Loucy (cell line): ENCODE data around the gene MYO5B.

Experiments
- H2AFZ ChIP-seq: fragments of 200-600 bp; sonication (generic); 2 replicates; pipeline ENCODE4 v1.6.0; 2016; ENCODE audit warnings: antibody characterized with exemption, mild to moderate bottlenecking, low read length, moderate library complexity
- H3F3A ChIP-seq: fragments of 200-600 bp; 2 replicates; pipeline ENCODE4 v1.6.0; 2016; ENCODE audit warnings: antibody characterized with exemption, low read depth, mild to moderate bottlenecking
- H3K27me3 ChIP-seq: fragments of 200-600 bp; sonication (generic); 2 replicates; pipeline ENCODE4 v1.6.1; 2014; ENCODE audit warnings: low read length, mild to moderate bottlenecking; ENCODE audit not compliant: insufficient read depth, poor library complexity, severe bottlenecking
- H3K36me3 ChIP-seq: fragments of 200-600 bp; sonication (generic); 2 replicates; pipeline ENCODE4 v1.6.1; 2016; ENCODE audit warnings: low read length; ENCODE audit not compliant: insufficient read depth
- H3K4me1 ChIP-seq: fragments of 200-600 bp; sonication (generic); 2 replicates; pipeline ENCODE4 v1.5.1; 2014; ENCODE audit warnings: low read length, mild to moderate bottlenecking; ENCODE audit not compliant: insufficient read depth, poor library complexity, severe bottlenecking
- H3K4me2 ChIP-seq: fragments of 200-600 bp; sonication (generic); 2 replicates; pipeline ENCODE4 v1.6.0; 2014; ENCODE audit warnings: antibody characterized with exemption, low read length, low read depth, mild to moderate bottlenecking; ENCODE audit not compliant: poor library complexity, severe bottlenecking
- H3K4me3 ChIP-seq: fragments of 200-600 bp; sonication (generic); 2 replicates; pipeline ENCODE4 v1.5.1; 2014; ENCODE audit warnings: low read length, mild to moderate bottlenecking, mixed read lengths; ENCODE audit not compliant: poor library complexity, severe bottlenecking
- H3K79me2 ChIP-seq: fragments of 200-600 bp; sonication (generic); 2 replicates; pipeline ENCODE4 v1.6.1; 2014; ENCODE audit warnings: low read length; ENCODE audit not compliant: insufficient read depth
- H3K9ac ChIP-seq: fragments of 200-600 bp; sonication (generic); 2 replicates; pipeline ENCODE4 v1.6.0; 2014; ENCODE audit warnings: mild to moderate bottlenecking, low read depth, low read length, moderate library complexity; ENCODE audit not compliant: poor library complexity, severe bottlenecking
- H3K9me2 ChIP-seq: fragments of 200-600 bp; sonication (generic); replicated peaks from 2 replicates; pipeline ENCODE4 v1.6.1; 2016; ENCODE audit warnings: low read depth, low read length, mixed read lengths
- H3K9me3 ChIP-seq: fragments of 200-600 bp; sonication (generic); 2 replicates; pipeline ENCODE4 v1.6.1; 2014; ENCODE audit warnings: mild to moderate bottlenecking, antibody characterized with exemption, low read length, low read depth; ENCODE audit not compliant: insufficient read depth
- H4K20me1 ChIP-seq: fragments of 200-600 bp; sonication (generic); 2 replicates; pipeline ENCODE4 v1.6.0; 2014; ENCODE audit warnings: antibody characterized with exemption, low read length, mild to moderate bottlenecking; ENCODE audit not compliant: insufficient read depth, poor library complexity, severe bottlenecking
- EZH2phosphoT487 ChIP-seq: fragments of 200-600 bp; IDR thresholded peaks from 2 replicates; pipeline ENCODE4 v1.6.1; 2018; ENCODE audit warnings: antibody characterized with exemption, mild to moderate bottlenecking, moderate library complexity, borderline replicate concordance
- TF ChIP-seq, protein P1 (sequence below): fragments of 200-600 bp; sonication (generic); conservative IDR thresholded peaks from 2 replicates; pipeline ENCODE4 v1.5.1; 2014; ENCODE audit warnings: mild to moderate bottlenecking, antibody characterized with exemption, low read length

Gene MYO5B

GRCh38 chr18:49866680-49867079, 328.3 kb downstream of the MYO5B start:
- Histone ChIP-seq H3K4me2 (no peak overlapping the region), H3F3A (no peaks in the 10 kb centered on the region), H3K36me3 (no peaks in the 10 kb centered on the region), H3K9me3 (no peaks in the 10 kb centered on the region), H3K9ac (no peak overlapping the region), H3K79me2 (no peaks in the 10 kb centered on the region), H3K27me3 (no peaks in the 10 kb centered on the region), H3K4me3 (no peak overlapping the region), H3K9me2 (no peaks in the 10 kb centered on the region), H2AFZ (no peak overlapping the region), H3K4me1 (no peaks in the 10 kb centered on the region), H4K20me1 (no peaks in the 10 kb centered on the region)
- TF ChIP-seq, protein P1, sequence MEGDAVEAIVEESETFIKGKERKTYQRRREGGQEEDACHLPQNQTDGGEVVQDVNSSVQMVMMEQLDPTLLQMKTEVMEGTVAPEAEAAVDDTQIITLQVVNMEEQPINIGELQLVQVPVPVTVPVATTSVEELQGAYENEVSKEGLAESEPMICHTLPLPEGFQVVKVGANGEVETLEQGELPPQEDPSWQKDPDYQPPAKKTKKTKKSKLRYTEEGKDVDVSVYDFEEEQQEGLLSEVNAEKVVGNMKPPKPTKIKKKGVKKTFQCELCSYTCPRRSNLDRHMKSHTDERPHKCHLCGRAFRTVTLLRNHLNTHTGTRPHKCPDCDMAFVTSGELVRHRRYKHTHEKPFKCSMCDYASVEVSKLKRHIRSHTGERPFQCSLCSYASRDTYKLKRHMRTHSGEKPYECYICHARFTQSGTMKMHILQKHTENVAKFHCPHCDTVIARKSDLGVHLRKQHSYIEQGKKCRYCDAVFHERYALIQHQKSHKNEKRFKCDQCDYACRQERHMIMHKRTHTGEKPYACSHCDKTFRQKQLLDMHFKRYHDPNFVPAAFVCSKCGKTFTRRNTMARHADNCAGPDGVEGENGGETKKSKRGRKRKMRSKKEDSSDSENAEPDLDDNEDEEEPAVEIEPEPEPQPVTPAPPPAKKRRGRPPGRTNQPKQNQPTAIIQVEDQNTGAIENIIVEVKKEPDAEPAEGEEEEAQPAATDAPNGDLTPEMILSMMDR = no peak
- TF ChIP-seq EZH2phosphoT487 = no peak

DNA sequence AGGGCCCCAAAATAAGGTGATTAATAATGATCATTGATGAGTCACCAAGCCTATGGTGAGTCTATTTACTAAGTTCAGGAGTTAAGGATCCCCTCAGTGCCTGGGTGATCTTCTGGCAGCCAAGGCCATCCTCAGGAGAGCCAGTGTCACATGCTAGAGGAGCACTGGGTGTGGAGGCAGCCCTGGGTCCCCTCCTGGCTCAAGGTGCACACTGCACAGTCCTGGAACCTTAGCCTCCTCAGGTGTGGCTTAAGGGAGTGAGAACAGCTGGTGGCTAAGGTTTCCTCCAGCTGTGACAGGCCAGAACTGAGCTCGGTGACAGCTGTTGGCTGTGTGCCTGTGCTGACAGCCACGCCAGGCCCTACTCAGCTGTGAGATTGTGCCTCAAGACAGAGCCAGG, 329.5 kb downstream of the MYO5B start:
- TF ChIP-seq EZH2phosphoT487 = no peak
- TF ChIP-seq, protein P1 = no peak
- Histone ChIP-seq H4K20me1 (no peaks in the 10 kb centered on the region), H3K4me3 (no peak overlapping the region), H3K9me3 (no peaks in the 10 kb centered on the region), H3K9ac (no peak overlapping the region), H3K79me2 (no peaks in the 10 kb centered on the region), H2AFZ (no peak overlapping the region), H3K36me3 (no peaks in the 10 kb centered on the region), H3F3A (no peaks in the 10 kb centered on the region), H3K4me2 (no peak overlapping the region), H3K9me2 (no peaks in the 10 kb centered on the region), H3K27me3 (no peaks in the 10 kb centered on the region), H3K4me1 (no peaks in the 10 kb centered on the region)

DNA sequence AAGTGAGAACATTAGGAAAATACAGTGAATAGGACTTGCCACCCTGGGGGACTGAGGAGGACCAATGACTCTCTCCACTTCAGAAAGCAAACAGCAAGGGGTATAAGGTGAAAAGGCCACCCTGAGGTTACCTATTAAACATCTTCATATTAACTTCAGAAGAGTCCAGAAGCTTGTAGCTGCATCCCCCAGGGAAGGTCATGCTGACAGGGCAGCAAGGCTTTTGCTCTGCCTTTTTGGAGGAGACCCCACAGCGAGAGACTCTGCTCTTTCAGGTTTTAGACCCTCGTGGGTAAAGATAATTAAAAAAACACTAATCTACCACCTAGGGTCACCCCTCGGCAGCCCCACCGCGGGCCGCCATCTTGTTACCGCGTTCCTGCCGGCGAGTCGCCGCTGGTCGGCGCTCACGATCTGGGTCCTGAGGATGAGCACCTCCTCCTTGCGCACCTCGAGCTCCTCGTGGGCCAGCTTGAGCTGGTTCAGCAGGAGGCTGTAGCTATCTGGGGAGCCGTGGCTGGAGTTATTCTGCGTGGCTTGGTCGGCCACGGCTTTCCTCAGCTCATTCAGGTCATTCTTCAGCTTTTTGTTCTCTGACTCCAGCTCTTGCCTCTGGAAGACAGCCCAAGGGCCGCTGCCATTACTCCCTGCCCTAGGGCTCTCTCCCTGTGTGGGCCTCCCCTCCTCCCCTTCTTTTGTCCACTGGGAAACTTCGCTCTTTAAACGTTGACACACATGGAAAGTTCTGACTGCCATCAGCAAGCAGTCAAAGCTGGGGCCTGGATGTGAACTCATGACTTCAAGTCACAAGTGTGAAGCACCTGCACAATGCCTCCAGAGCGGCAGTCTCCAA, 331.0 kb downstream of the MYO5B start:
- Histone ChIP-seq H2AFZ (no peak overlapping the region), H3K4me1 (no peaks in the 10 kb centered on the region), H3K27me3 (no peaks in the 10 kb centered on the region), H3K9me3 (no peaks in the 10 kb centered on the region), H3K4me2 (no peak overlapping the region), H3K36me3 (no peaks in the 10 kb centered on the region), H3K4me3 (no peak overlapping the region), H4K20me1 (no peaks in the 10 kb centered on the region), H3K79me2 (no peaks in the 10 kb centered on the region), H3K9ac (no peak overlapping the region), H3F3A (no peaks in the 10 kb centered on the region), H3K9me2 (no peaks in the 10 kb centered on the region)
- no peak for TF ChIP-seq EZH2phosphoT487
- TF ChIP-seq, protein P1 = no peak
